Endodermal cell (in vitro differentiated cells): ENCODE measurements around the gene SLU7. TPM values are rescaled to one million over a fixed set of nuclear protein-coding genes. Genes with fewer than 3 reads are reported as not detected.
A peak's percentile ranks its signal among the peaks of the same experiment; 100 is the strongest.

ENCODE experiments used
- DNase-seq: peaks from one replicate; pipeline ENCODE4 v3.0.0-alpha.2; 2017
- H3K27ac ChIP-seq: 2 replicates; pipeline ENCODE4 v1.5.1; 2013; ENCODE audit warnings: mild to moderate bottlenecking, low read depth, low read length, moderate library complexity
- H3K27me3 ChIP-seq: 2 replicates; pipeline ENCODE4 v1.6.1; 2013; ENCODE audit warnings: mild to moderate bottlenecking, low read length, moderate library complexity; ENCODE audit not compliant: insufficient read depth, control insufficient read depth, poor library complexity, severe bottlenecking
- H3K36me3 ChIP-seq: 2 replicates; pipeline ENCODE4 v1.7.0; 2013; ENCODE audit warnings: mild to moderate bottlenecking, low read length, moderate library complexity; ENCODE audit not compliant: control insufficient read depth, insufficient read depth
- H3K4me1 ChIP-seq: one replicate; pipeline ENCODE4 v1.7.0; 2013; ENCODE audit warnings: low read length; ENCODE audit not compliant: control insufficient read depth, insufficient read depth
- H3K4me3 ChIP-seq: 2 replicates; pipeline ENCODE4 v1.5.1; 2013; ENCODE audit warnings: mild to moderate bottlenecking, low read length, moderate library complexity
- H3K9ac ChIP-seq: 2 replicates; pipeline ENCODE4 v1.6.1; 2013; ENCODE audit warnings: mild to moderate bottlenecking, low read length, moderate library complexity; ENCODE audit not compliant: poor library complexity, severe bottlenecking; ENCODE audit errors: extremely low read depth
- H3K9me3 ChIP-seq: 2 replicates; pipeline ENCODE4 v1.6.1; 2013; ENCODE audit warnings: mild to moderate bottlenecking, low read length, moderate library complexity; ENCODE audit not compliant: control insufficient read depth
- H3K27ac Mint-ChIP-seq: 2 replicates; pipeline ENCODE4 v1.8.0; 2020; ENCODE audit warnings: mixed read lengths
- H3K27me3 Mint-ChIP-seq: 2 replicates; pipeline ENCODE4 v1.8.0; 2021; ENCODE audit warnings: mild to moderate bottlenecking, mixed read lengths; ENCODE audit not compliant: insufficient read depth
- H3K36me3 Mint-ChIP-seq: 2 replicates; pipeline ENCODE4 v1.8.0; 2020; ENCODE audit warnings: low read depth, mixed read lengths
- H3K4me1 Mint-ChIP-seq: 2 replicates; pipeline ENCODE4 v1.8.0; 2020; ENCODE audit warnings: mixed read lengths
- H3K4me3 Mint-ChIP-seq: 2 replicates; pipeline ENCODE4 v1.8.0; 2020; ENCODE audit warnings: mild to moderate bottlenecking, moderate library complexity, mixed read lengths
- H3K9me3 Mint-ChIP-seq: 2 replicates; pipeline ENCODE4 v1.8.0; 2020; ENCODE audit warnings: mild to moderate bottlenecking, mixed read lengths
- WGBS, 2 experiments: methylation state at CpG; one replicate each; pipeline versions ENCODE4 v1.1.5 to v1.1.7; 2013; ENCODE audit warnings: missing lambda C conversion rate in 2 of 2, mixed read lengths in 1 of 2; ENCODE audit not compliant: insufficient coverage in 1 of 2, insufficient read length in 1 of 2; 5-methylcytosine and 5-hydroxymethylcytosine counted together
- total RNA-seq, 2 donors: library from RNA; stranded (reverse); fragmentation: NEBNext Ultra II Directional in 1 of 2; extraction: Animal tissue kit (Norgen Biotek cat#: 25700) in 1 of 2; gene quantifications; 2 replicates in 1 of 2; 3 replicates in 1 of 2; pipeline ENCODE4 v1.2.1, GENCODE V29; 2021
- TF ChIP-seq, protein P1 (sequence below): fragments of 200-600 bp; sonication (generic); conservative IDR thresholded peaks from 2 replicates; pipeline ENCODE4 v1.5.0; 2021; ENCODE audit warnings: antibody characterized with exemption, mild to moderate bottlenecking

Gene SLU7
- total RNA-seq, 2 donors from 2014 or later, result 36.8 to 47.5 TPM

DNA sequence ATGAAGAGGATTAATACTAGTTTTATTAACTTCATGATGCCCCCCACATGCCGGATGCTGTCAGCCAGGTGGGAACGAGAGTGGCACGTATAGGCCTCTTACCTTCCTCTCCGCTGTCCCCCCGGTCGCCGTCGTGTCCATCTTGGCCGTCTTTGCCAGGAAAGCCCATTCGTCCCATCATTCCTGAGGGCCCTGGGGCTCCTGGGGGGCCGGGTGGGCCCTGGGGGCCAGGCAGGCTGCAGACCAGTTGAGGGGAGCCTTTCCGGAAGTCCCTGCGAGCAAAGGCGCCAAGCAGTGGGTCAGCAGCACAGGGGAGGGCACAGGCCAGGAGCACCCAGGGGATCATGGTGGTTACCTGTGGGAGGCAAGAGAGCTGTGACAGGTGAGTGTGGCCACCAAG lies 64.2 kb downstream of the SLU7 start:
- H3K9ac ChIP-seq, result no peak overlapping the region
- WGBS, 2 experiments, result 89 to 96% methylated on average over 8 to 14 of the region's 14 CpGs
- Mint-ChIP-seq H3K4me1 (peaks cover 11% of the 10 kb centered on the region), H3K36me3 (no peaks in the 10 kb centered on the region), H3K27me3 (no peaks in the 10 kb centered on the region), H3K4me3 (no peak overlapping the region), H3K27ac (no peak overlapping the region), H3K9me3 (no peaks in the 10 kb centered on the region)
- no peak for DNase-seq
- no peaks in the 10 kb centered on the region for H3K9me3 ChIP-seq
- H3K36me3 ChIP-seq, result no peaks in the 10 kb centered on the region
- TF ChIP-seq, protein P1, sequence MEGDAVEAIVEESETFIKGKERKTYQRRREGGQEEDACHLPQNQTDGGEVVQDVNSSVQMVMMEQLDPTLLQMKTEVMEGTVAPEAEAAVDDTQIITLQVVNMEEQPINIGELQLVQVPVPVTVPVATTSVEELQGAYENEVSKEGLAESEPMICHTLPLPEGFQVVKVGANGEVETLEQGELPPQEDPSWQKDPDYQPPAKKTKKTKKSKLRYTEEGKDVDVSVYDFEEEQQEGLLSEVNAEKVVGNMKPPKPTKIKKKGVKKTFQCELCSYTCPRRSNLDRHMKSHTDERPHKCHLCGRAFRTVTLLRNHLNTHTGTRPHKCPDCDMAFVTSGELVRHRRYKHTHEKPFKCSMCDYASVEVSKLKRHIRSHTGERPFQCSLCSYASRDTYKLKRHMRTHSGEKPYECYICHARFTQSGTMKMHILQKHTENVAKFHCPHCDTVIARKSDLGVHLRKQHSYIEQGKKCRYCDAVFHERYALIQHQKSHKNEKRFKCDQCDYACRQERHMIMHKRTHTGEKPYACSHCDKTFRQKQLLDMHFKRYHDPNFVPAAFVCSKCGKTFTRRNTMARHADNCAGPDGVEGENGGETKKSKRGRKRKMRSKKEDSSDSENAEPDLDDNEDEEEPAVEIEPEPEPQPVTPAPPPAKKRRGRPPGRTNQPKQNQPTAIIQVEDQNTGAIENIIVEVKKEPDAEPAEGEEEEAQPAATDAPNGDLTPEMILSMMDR, result no peak
- no peak overlapping the region for H3K27ac ChIP-seq
- H3K4me3 ChIP-seq, result no peak overlapping the region
- H3K4me1 ChIP-seq, result no peaks in the 10 kb centered on the region
- H3K27me3 ChIP-seq, result no peaks in the 10 kb centered on the region

DNA sequence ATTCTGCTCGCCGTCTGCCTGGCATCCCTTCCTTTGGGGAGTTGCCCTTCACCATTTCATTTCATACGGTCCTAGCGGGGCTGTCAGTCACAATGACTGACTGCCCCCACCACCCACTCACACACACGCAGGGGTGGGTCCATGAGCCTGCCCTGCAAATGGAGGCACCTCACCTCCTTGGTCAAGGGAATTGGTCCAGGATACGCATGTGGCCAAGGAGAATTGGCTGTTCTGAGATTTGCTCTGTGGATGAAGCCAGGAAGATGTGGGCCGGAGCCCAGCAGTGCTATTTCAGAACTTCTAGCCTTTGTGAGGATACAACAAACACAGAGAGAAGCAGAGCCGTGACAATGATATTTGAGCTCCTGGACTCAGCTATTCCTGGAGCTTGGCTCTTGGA lies 65.5 kb downstream of the SLU7 start:
- no peaks in the 10 kb centered on the region for H3K36me3 Mint-ChIP-seq
- Histone ChIP-seq H3K36me3 (no peaks in the 10 kb centered on the region), H3K27me3 (no peaks in the 10 kb centered on the region), H3K9me3 (no peaks in the 10 kb centered on the region), H3K4me1 (no peaks in the 10 kb centered on the region), H3K27ac (no peak overlapping the region), H3K9ac (no peak overlapping the region), H3K4me3 (no peak overlapping the region)
- peaks cover 7% of the 10 kb centered on the region for H3K4me1 Mint-ChIP-seq
- no peaks in the 10 kb centered on the region for H3K9me3 Mint-ChIP-seq
- DNase-seq, result peak; percentile 68
- no peak overlapping the region for H3K27ac Mint-ChIP-seq
- 91% methylated on average over 8 of the region's 8 CpGs; no CpG with 5 or more reads in 1 of the 2 experiments for WGBS, 2 experiments
- H3K27me3 Mint-ChIP-seq, result no peaks in the 10 kb centered on the region
- H3K4me3 Mint-ChIP-seq, result no peak overlapping the region
- TF ChIP-seq, protein P1, result no peak

DNA sequence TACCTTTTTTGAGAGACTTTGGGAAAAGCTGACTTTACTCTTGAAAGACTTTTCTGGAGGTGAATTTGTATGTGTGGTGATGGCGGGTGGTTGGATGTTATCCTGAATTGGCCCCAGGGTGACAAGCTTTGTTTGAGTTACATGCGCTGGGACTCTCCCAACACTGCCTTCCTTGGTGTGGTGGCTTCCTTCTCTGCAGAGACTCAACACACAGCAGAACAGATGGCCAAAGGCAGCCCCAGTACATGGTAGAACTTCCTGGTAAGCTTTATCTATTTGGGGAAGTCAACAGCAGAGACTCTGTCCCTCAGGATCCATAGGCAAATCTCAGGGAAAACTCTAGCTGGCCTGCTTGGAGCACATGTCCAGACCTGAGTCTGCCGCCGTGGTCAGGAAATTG lies 66.6 kb downstream of the SLU7 start:
- 93 to 100% methylated on average over 3 to 4 of the region's 4 CpGs for WGBS, 2 experiments
- H3K27ac Mint-ChIP-seq, result no peak overlapping the region
- Histone ChIP-seq H3K9ac (no peak overlapping the region), H3K4me1 (no peaks in the 10 kb centered on the region), H3K27me3 (no peaks in the 10 kb centered on the region), H3K4me3 (no peak overlapping the region), H3K36me3 (no peaks in the 10 kb centered on the region), H3K27ac (no peak overlapping the region), H3K9me3 (no peaks in the 10 kb centered on the region)
- DNase-seq, result no peak
- H3K4me1 Mint-ChIP-seq, result peaks cover 10% of the 10 kb centered on the region
- no peaks in the 10 kb centered on the region for H3K9me3 Mint-ChIP-seq
- TF ChIP-seq, protein P1, result no peak
- H3K27me3 Mint-ChIP-seq, result no peaks in the 10 kb centered on the region
- H3K4me3 Mint-ChIP-seq, result no peak overlapping the region
- no peaks in the 10 kb centered on the region for H3K36me3 Mint-ChIP-seq

Other genes with a start within 250 kb of the SLU7 start
- 1 to 10 TPM in 1 of 2 donors, under 1 TPM in 1; 0.37 to 1.9 TPM for gene FABP6, start 189.6 kb downstream of the SLU7 start, total RNA-seq
- gene CCNJL, start 106.5 kb downstream of the SLU7 start, total RNA-seq, result 10 to 100 TPM; 14.1 to 18.7 TPM
- gene C1QTNF2, start 48.5 kb downstream of the SLU7 start, total RNA-seq, result not detected
- gene FAM200C, start 19.0 kb downstream of the SLU7 start, total RNA-seq, result 1 to 10 TPM; 2.4 to 2.7 TPM
- gene PTTG1, start 2.8 kb upstream of the SLU7 start, total RNA-seq, result 100 to 1,000 TPM; 121 to 162 TPM